HL-60 (cell line): ENCODE data around the gene TMEM59.

Experiments
- DNase-seq, 2 experiments: peaks; one replicate each; pipeline ENCODE4 v3.0.0-alpha.2; 2010 to 2020; ENCODE audit warnings: low read depth in 1 of 2, low spot score in 1 of 2
- H3K27ac ChIP-seq: fragments of 250-450 bp; sonication (Bioruptor Pico); replicated peaks from 2 replicates; pipeline ENCODE4 v1.5.1; 2020; ENCODE audit warnings: mild to moderate bottlenecking, moderate library complexity
- H3K27me3 ChIP-seq: fragments of 250-450 bp; sonication (Bioruptor Pico); 2 replicates; pipeline ENCODE4 v1.5.1; 2021; ENCODE audit warnings: mild to moderate bottlenecking, moderate library complexity; ENCODE audit not compliant: insufficient read depth, poor library complexity, severe bottlenecking
- H3K4me3 ChIP-seq: replicated peaks from 2 replicates; pipeline ENCODE4 v1.5.1; 2011; ENCODE audit warnings: mild to moderate bottlenecking, control low read depth, low read length; ENCODE audit not compliant: insufficient read depth
- CTCF ChIP-seq: IDR thresholded peaks from one replicate; pipeline ENCODE4 v1.5.1; 2011; ENCODE audit warnings: low read length, control low read depth, inconsistent platforms; ENCODE audit not compliant: insufficient read depth
- GABPA ChIP-seq: IDR thresholded peaks from 2 replicates; pipeline ENCODE4 v1.6.1; 2012; ENCODE audit warnings: low read depth
- POLR2AphosphoS5 ChIP-seq: IDR thresholded peaks from 2 replicates; pipeline ENCODE4 v1.6.1; 2012; ENCODE audit warnings: low read depth
- REST ChIP-seq: IDR thresholded peaks from 2 replicates; pipeline ENCODE4 v1.6.1; 2012; ENCODE audit warnings: low read depth; ENCODE audit not compliant: insufficient replicate concordance
- SPI1 ChIP-seq: IDR thresholded peaks from 2 replicates; pipeline ENCODE4 v1.6.1; 2012; ENCODE audit warnings: low read depth, mild to moderate bottlenecking, borderline replicate concordance

The TMEM59 gene

GRCh38 chr1:54047384-54048305 lies 5.4 kb downstream of the TMEM59 start:
- no peak for TF ChIP-seq POLR2AphosphoS5
- no peak for TF ChIP-seq CTCF
- no peak for TF ChIP-seq GABPA
- TF ChIP-seq SPI1, result no peak
- no peak for TF ChIP-seq REST
- Histone ChIP-seq H3K27ac (no peak overlapping the region), H3K27me3 (no peaks in the 10 kb centered on the region), H3K4me3 (no peak overlapping the region)
- DNase-seq, result no peak

- TF ChIP-seq CTCF, result no peak
- no peak for TF ChIP-seq REST
- no peak for TF ChIP-seq POLR2AphosphoS5
- TF ChIP-seq SPI1, result no peak
- DNase-seq, result no peak
- Histone ChIP-seq H3K27ac (no peak overlapping the region), H3K27me3 (no peaks in the 10 kb centered on the region), H3K4me3 (no peak overlapping the region)
These were observed 6.2 kb downstream of the TMEM59 start for GRCh38 chr1:54046671-54047383.

- no peak for TF ChIP-seq GABPA
- no peak for TF ChIP-seq REST
- TF ChIP-seq POLR2AphosphoS5, result no peak
- no peak for TF ChIP-seq SPI1
- no peak for TF ChIP-seq CTCF
- no peak for DNase-seq
- no peak overlapping the region for H3K4me3 ChIP-seq
- no peak overlapping the region for H3K27ac ChIP-seq
- H3K27me3 ChIP-seq, result no peaks in the 10 kb centered on the region
These were observed 7.5 kb downstream of the TMEM59 start for GRCh38 chr1:54045496-54045895.
